CD4-positive, alpha-beta T cell treated with Interleukin-4 for 1 hour (primary cell): ENCODE data around the gene PHPT1.

ENCODE experiments used
- DNase-seq, 2 donors: peaks; one replicate each; pipeline ENCODE4 v3.0.0-alpha.2; 2020 to 2022

PHPT1 gene

DNA sequence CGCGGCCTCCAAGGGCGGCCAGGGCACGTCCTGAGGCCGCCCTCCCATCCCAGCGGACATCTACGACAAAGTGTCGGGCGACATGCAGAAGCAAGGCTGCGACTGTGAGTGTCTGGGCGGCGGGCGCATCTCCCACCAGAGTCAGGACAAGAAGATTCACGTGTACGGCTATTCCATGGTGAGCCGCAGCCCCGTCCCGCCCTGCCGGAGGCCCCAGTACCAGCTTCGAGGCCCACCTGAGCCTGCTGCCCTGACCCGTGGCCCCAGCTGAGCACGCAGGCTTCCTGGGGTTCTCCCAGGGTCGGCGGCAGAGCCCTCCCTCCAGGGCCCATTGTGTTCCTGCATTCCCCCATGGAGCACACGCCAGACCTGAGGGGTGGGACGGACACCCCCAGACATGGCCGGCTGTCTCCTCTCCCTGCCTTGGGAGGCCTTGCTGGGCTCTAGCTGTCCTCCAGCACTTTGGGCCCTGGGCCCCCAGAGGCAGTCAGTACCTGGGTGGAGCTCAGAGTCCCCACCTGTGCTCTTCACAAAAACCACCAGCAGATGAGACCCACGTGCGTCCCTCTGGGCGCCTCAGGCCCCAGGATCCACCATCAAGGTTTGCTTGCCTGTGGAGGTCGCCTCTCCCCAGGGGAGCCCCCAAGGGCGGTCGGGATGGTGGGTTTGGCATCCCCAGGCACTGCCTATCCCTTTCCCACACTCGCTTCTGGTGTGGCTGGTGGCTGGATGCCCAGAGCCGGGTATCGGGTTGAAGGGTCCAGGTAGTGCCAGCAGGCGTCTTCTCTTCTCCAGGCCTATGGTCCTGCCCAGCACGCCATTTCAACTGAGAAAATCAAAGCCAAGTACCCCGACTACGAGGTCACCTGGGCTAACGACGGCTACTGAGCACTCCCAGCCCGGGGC, 1.0 kb downstream of the PHPT1 start:
- no peak for DNase-seq

DNA sequence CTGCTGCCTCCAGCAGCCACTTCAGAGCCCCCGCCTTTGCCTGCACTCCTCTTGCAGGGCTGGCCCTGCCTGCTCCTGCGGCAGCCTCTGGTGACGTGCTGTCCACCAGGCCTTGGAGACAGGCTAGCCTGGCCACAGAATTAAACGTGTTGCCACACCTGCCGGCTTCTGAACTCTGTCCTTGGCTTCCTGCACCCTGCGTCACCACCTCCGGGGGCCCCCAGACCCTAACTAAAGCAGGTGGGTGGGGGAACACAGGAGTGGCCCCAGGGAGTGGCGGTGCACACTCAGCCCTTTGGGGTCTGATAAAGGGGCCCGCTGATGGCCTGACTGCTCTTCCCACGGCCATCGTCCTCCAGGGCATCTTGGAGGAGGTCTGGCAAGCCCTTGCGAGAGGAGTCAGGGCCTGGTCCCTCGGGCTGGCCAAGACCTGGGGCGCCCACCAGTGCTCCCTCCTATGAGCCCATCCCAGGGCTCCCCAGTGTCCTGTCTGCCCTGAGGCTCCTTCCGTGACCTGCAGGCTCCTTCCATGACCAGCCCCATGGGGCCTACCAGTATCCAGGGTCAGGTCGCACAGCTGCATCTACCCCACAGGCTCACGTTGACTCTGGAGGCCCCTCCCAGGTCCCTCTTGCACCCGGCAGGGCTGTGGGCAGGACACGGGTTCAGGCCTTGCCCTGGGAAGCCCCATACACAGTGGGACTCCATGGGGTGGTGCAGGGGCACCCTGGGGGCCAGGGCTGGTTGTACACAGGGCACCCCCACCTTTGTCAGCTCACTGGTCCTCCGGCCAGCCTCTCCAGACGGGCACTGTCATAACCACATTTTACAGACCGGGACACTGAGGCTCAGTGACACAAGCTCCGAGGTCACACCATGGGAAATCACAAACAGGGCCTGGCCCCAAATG, 1.9 kb downstream of the PHPT1 start:
- no peak for DNase-seq

DNA sequence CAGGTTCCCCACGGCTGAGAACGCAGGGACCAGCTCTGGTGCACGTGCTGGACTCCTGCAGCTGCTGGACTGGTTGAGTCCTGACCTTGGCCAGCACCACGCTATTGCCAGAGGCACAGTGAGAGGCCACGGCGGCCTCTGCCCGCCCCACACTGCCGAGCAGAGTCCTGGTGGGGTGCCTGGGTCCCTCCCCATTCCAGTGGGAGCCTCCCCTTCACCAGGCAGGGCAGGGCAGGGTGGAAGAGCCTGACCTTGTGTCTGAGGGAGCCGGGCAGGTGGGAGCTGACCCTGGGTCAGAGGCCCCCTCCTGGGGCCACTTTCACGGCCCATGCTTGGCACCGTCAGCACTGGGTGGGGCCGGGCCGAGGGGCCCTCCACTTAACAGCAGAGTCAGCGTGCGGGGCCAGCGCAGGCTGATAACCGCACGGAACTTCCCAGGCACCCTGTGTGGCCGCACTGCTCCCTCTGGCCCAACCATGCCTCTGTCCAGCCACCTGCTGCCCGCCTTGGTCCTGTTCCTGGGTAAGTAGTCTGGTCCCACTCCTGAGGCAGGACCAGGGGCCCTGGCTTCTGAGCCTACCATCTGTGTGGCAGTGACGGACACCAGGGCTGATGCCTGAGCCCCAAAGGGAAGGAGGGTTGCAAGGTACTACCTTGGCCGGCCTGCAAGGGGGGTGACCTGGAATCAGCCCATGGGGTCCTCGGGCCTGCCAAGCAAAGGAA, 2.9 kb downstream of the PHPT1 start, which contains the start of gene MAMDC4:
Gene MAMDC4 (plus strand): TSS at position 406 of the 723 bp plus-strand sequence. CDS start 71 bp downstream, at position 477.
- no peak for DNase-seq

DNA sequence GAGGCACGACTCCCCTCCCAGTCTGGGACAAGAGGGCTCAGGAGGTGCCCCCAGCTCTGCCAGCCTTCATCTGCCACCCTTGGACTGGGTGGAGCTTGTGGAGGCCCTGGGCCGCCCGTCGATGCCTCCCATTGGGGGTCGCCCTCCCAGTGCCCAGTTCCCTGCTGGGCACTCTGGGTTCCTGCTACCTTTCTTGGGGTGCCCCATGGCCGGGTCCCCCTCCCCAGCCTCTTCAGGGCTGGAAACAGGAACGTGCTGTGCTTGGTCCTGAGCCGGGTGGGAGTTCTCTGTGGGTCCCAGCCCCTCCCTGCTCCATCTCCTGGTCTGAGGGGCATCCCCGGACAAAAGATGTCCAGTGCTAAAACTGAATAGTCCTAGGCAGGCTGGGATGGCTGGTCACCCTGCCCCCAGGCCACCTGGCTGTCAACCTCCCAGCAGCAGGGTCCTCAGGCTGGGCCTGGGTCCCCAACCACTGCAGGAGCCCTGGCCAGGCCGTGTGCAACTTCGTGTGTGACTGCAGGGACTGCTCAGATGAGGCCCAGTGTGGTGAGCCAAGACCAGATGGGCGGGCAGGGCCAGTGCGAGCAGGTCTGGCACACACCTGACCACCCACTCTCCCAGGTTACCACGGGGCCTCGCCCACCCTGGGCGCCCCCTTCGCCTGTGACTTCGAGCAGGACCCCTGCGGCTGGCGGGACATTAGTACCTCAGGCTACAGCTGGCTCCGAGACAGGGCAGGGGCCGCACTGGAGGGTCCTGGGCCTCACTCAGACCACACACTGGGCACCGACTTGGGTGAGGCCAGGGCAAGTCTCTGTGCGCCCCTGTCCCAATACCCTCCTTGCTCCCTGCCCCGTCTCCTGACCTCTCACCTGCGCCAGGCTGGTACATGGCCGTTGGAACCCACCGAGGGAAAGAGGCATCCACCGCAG, 3.7 kb downstream of the PHPT1 start:
- DNase-seq, result no peak

DNA sequence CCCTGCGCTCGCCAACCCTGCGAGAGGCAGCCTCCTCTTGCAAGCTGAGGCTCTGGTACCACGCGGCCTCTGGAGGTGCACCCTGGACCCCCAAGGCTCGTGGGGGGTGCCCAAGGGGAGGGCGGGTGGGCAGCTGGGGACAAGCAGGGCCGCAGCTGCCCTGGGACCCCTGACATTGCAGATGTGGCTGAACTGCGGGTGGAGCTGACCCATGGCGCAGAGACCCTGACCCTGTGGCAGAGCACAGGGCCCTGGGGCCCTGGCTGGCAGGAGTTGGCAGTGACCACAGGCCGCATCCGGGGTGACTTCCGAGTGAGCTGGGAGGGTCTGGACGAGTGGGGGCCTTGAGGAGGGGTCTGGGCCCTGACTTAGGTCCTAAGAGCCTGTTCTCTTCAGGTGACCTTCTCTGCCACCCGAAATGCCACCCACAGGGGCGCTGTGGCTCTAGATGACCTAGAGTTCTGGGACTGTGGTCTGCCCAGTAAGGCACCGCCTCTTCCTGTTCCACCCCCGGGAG, 4.4 kb downstream of the PHPT1 start:
- no peak for DNase-seq

DNA sequence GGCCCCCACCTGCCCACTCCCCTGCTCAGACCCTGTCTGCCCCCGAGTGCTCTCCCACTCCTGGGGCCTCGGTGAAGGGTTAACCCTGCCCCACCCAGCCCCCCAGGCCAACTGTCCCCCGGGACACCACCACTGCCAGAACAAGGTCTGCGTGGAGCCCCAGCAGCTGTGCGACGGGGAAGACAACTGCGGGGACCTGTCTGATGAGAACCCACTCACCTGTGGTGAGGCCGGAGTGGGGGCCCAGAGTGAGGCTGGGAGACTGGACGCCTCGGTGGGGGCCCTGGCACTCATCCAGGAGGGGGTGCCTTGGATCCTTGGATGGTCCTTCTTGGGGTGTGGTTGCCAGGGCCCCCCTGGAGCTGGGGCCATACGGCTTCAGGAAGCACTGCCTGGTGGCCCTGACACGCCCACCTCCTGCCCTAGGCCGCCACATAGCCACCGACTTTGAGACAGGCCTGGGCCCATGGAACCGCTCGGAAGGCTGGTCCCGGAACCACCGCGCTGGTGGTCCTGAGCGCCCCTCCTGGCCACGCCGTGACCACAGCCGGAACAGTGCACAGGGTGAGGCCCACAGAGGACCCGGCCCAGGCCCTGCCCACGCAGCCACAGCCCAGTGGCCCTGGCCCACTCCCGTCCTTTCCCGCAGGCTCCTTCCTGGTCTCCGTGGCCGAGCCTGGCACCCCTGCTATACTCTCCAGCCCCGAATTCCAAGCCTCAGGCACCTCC, 5.1 kb downstream of the PHPT1 start:
- DNase-seq, result no peak

DNA sequence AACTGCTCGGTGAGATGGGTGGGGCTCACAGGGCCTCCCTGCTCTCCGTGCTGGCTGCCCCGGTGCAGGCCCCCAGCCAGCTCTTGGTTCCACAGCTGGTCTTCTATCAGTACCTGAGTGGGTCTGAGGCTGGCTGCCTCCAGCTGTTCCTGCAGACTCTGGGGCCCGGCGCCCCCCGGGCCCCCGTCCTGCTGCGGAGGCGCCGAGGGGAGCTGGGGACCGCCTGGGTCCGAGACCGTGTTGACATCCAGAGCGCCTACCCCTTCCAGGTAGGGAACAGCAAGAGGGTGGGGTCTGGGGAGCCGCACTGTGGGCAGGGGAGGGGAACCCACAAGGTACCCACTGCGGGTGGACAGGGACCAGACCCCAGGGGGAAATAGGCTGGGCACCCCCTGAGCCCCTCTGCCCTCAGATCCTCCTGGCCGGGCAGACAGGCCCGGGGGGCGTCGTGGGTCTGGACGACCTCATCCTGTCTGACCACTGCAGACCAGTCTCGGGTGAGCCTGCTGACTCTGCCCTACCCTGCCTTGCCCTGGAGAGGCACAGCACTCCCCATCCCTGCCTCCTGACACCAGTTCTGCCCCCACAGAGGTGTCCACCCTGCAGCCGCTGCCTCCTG, 5.7 kb downstream of the PHPT1 start:
- DNase-seq, result no peak

DNA sequence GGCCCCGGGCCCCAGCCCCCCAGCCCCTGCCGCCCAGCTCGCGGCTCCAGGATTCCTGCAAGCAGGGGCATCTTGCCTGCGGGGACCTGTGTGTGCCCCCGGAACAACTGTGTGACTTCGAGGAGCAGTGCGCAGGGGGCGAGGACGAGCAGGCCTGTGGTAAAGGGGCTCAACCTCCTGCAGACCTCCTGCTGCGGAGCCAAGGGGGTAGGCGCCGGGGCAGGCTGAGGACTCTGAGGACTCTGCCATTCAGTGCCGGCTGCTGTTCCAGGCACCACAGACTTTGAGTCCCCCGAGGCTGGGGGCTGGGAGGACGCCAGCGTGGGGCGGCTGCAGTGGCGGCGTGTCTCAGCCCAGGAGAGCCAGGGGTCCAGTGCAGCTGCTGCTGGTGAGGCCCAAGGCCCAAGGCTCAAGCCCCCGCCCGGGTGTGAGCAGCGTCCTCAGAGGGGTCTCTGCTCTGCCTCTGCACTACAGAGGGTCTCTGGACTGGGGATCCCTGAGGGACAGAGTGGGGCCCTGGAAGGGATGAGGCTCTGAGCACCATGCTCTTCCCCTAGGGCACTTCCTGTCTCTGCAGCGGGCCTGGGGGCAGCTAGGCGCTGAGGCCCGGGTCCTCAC, 6.4 kb downstream of the PHPT1 start:
- DNase-seq, result no peak

DNA sequence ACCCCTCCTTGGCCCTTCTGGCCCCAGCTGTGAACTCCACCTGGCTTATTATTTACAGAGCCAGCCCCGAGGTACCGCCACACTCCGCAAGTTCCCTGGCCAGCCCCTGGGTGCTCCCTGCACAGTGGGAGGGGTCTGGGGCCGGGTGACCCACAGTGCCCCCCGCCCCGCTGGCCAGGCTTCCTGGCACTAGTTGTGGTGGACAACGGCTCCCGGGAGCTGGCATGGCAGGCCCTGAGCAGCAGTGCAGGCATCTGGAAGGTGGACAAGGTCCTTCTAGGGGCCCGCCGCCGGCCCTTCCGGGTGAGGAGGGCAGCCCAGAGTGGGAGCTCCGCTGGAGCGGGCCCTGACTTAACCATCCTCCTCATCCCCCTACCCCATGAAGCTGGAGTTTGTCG, 6.9 kb downstream of the PHPT1 start:
- DNase-seq, result no peak

DNA sequence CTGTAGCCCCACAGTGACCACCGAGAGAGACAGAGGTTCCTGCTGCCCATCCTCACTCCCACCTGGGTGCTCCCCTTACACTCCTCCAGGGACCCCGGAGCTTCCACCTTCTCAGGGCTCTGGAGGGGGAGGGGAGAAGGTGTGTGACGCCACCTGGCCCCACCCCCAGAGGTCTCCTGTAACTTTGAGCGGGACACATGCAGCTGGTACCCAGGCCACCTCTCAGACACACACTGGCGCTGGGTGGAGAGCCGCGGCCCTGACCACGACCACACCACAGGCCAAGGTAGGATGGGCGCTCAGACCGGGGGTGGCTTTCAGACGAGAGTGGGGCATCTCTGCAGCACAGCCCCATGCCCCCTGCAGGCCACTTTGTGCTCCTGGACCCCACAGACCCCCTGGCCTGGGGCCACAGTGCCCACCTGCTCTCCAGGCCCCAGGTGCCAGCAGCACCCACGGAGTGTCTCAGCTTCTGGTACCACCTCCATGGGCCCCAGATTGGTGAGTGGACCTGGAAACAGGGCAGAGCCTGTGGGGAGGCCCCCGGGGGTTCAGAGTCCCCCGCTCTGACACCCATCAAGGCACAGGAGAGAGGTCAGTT, 7.4 kb downstream of the PHPT1 start:
- DNase-seq, result no peak

DNA sequence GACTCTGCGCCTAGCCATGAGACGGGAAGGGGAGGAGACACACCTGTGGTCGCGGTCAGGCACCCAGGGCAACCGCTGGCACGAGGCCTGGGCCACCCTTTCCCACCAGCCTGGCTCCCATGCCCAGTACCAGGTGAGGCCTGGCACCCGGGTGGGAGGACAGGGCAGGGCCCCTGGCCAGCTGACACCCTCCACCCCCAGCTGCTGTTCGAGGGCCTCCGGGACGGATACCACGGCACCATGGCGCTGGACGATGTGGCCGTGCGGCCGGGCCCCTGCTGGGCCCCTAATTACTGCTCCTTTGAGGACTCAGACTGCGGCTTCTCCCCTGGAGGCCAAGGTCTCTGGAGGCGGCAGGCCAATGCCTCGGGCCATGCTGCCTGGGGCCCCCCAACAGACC, 8.0 kb downstream of the PHPT1 start:
- no peak for DNase-seq

DNA sequence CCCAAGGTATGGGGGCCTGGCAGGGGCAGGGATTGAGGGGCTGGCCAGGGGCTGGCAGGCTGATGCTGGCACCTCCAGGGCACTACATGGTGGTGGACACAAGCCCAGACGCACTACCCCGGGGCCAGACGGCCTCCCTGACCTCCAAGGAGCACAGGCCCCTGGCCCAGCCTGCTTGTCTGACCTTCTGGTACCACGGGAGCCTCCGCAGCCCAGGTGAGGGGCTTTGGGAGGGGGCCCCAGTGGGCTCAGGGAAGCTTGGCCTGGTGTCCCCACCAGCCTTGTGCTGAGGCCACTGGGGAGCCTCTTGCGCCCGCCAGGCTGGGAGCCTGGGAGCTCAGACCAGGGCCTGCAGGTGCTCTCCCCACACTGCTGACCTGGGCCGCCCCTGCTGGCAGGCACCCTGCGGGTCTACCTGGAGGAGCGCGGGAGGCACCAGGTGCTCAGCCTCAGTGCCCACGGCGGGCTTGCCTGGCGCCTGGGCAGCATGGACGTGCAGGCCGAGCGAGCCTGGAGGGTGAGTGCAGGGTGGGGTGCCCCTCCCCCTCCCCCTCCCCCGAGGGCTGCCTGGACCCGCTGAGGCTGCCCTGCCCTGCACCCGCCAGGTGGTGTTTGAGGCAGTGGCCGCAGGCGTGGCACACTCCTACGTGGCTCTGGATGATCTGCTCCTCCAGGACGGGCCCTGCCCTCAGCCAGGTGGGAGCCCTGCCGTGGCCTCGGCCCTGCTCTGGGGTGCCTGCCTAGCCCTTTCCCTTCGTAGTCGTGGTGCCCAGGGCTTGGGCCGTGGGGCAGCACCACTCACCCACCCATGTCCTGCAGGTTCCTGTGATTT, 8.6 kb downstream of the PHPT1 start:
- DNase-seq, result no peak

DNA sequence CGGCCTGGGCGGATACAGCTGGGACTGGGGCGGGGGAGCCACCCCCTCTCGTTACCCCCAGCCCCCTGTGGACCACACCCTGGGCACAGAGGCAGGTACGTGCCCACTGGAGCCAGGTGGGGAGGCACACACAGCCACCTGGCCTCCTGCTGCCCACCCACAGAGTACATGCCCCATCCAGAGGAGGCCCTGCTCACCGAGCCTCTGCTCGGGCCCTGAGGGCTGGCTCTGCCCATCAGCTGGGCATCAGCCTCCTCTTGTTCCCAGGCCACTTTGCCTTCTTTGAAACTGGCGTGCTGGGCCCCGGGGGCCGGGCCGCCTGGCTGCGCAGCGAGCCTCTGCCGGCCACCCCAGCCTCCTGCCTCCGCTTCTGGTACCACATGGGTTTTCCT, 9.2 kb downstream of the PHPT1 start:
- no peak for DNase-seq

DNA sequence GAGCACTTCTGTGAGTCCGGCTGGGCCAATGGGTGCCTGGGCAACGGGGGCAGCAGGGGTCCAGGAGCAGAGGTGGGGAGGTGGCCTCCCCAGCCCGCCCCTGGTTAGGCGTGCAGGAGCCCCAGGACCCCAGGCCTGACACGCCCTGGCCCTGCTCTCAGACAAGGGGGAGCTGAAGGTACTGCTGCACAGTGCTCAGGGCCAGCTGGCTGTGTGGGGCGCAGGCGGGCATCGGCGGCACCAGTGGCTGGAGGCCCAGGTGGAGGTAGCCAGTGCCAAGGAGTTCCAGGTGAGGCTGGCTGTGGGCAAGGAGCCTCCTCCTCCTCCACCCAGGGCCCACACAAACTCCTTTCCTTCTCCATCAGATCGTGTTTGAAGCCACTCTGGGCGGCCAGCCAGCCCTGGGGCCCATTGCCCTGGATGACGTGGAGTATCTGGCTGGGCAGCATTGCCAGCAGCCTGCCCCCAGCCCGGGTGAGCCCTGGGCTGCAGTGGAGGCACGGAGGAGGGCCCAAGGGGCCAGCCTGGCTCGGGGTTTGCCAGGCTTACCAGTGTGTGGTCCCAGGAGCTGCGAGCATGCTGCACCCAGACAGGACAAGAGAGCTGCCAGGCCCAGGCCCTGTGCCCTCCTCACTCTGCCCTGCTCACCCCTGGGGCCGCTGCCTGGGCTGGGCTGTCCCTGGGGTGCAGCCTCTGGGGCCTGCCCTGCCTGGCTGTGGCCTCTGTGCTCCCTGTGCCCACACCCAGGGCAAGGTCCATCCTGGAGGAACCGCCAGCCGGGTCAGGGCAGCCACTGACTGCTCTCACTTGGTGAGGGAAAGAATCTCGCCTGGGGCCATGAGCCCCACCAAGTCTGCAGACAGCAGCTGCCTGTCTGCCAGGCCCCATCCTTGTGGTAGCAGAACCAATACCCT, 9.9 kb downstream of the PHPT1 start:
- no peak for DNase-seq

DNA sequence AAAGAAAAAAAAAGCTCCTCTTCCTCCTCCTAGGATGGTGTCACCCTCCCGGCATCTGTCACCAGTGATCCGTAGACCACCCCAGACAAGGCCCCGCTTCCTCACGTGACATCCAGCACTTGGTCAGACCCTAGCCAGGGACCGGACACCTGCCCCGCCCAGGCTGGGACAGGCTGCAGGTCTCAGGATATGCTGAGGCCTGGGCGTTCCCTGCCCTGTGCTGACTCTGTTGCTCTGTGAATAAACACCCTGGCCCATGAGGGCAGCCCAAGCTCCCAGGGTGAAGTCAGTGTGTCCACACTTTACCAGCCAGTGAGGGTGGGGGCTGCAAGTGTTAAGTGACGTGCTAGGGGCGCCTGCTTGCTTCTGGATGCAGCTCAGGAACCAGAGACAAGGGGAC, 11.3 kb downstream of the PHPT1 start:
- no peak for DNase-seq

DNA sequence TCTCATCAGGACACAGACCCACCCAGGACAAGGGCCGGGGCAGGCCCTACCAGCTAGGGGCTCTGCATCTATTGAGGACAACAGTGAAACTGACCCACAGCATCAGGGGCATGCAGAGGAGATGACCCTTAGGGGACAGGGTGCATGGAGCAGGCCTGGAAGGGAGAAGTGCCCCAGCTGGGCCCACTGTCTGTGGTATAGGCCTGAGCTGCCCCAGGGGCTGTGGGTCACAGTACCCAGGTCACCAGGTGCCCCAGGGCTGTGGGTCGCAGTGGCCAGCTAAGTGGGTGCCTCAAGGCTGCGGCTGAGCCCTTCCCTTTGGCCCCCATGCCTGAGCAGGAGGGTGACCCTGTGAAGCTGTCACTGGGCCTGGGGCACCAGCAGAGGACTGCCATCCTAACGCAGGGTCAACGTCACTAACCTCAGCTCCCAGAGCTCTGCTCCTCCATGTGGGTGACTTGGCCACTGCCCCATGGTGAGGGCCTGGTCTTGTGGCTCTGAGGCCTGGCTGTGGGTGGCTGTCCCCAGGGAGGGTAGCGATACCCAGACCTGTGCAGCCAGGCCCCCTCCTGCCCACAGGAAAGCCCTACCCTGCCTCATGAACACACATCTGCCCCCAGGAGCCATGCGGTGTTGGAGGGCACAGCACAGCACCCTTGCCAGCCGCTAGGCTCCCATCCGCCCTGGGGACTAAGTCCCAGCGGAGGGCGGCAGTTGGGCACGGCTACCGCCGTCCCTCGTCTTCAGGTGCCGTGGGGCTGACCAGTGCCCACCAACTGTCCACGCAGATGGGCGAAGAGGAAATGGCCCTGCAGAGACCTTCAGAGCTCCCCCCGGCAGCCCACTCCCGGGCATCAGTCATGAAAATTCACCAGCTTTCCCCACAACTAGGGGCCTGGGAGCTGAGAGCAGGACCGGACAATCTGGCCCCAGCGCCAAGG, 12.0 kb downstream of the PHPT1 start:
- no peak for DNase-seq
